NOMO-1 treated with DMSO at 0.1 percent for 48 hours (cell line): ENCODE measurements around the gene LTBP2.

ENCODE experiments used
- DNase-seq: peaks from one replicate; lab custom pipeline; 2025; ENCODE audit not compliant: unreplicated experiment; lab: John Stamatoyannopoulos, UW

The LTBP2 gene

GRCh38 chr14:74573421-74574089 lies 38.5 kb downstream of the LTBP2 start:
- no peak for DNase-seq

DNA sequence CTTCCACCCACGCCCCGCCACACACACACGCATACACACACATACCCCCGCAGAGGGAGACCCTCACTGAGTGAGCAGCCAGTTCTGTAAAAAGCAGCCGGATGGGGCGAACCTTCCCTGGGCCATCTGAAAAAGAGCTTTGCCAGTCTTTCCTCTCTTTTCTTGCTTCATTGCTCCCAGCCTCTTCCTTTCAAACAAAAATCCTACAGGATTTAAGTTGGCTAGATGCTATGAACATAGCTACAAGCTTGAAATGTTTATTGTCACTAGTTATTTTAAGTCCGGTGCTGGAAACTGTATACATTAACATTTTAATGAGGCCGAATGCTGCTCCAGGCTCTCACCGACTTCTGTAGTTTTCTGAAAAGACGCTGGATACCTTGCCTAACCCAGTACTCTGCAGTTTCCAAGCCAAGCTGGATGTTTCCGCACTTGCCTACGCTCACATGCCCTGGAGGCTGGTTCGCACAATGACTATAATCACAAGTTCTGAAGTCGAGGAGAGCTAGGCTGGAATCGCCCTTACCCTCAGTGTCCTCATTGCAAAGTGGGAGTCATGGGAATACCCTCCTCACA lies 39.2 kb downstream of the LTBP2 start:
- no peak for DNase-seq

GRCh38 chr14:74571901-74572725 lies 39.9 kb downstream of the LTBP2 start:
- DNase-seq = peak; percentile 78

GRCh38 chr14:74571441-74571841 lies 40.6 kb downstream of the LTBP2 start:
- DNase-seq = peak; percentile 6

- no peak for DNase-seq
Observed at GRCh38 chr14:74570696-74571095, 41.3 kb downstream of the LTBP2 start.

DNA sequence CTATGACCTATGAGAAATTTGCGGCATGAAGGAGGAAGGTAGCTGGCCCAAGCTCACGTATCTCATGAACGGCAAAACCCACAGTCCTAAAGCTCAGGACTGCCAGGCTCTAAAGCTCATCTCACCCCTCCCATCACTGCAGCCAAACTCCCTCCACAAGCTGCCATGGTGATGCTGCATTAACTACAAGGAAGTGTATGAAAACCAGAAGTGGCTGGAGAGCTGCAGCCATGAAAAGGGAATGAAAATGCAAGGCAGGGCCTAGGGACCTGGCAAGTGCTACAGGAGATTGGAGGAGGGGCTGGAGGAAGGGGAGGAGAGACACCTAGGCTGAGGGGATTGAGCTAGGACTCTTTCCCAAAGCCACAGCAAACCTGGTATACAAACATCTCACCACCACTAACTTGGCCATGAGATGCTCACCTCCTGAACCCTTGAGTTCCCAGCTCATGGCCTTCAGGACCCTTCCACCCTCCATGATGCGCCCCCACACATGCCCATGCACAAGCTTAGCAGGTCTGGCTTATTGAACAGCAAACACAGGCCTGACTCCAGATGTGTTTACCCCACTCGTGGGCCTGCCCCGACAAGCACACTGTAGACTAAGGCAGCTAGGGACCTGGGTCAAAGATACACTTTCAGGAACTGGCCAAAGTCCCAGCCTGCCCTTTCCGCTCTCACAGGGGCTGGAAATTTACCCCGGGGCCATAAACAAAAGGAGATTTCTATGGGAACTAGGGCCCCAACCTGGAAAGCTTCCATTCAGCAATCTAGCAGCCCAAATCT lies 42.0 kb downstream of the LTBP2 start:
- DNase-seq = no peak

DNA sequence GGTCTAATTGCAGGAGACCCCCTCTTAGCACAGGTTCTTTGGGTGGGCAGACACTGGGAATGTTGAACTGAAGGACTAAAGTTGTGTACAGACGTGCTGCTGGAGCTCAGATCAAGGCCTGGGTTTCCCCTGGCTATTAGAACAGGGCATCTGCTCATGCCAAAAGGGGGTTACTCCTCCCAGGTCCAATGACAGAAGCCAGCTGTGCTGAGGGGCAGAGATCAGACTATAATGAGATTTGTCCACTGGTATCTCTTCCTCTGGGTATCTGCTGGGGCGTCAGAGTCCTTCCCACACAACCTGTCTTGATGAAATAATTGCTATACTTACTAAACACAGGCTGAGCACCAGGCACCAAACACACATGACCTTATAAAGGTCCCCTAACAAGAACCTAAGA lies 42.6 kb downstream of the LTBP2 start:
- no peak for DNase-seq

DNA sequence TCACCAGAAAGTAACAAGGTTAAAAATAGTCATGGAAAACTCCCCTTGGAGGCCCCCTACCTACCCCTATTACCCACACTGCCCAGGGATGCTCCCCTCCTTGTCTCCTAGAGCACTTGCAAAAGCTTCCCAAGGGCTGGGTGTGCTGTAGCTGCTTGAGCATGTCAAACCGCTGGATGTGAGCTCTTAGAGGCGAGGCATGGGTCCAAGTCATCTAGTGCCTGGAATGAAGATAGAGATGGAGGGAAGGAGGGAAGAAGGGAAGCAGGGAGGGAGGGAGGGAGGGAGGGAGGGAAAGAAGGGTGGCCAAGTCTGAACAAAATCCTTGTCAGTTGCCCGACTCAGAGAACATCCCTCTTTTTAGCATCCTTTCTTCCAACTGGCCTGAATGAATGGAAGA lies 43.1 kb downstream of the LTBP2 start:
- DNase-seq = no peak

DNA sequence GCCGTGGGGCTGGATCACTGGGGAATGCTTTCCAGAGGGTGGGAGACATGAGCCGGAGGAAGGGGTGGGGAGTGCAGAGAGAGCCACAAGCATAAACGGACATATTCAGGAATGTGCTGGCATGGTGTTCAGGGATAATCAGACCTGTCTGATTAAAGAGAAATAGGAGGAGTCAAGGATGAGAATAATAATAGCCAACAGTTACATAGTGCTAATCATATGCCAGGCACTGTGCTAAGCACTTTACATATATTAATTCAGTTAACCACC lies 43.7 kb downstream of the LTBP2 start:
- DNase-seq = no peak

- no peak for DNase-seq
Observed at GRCh38 chr14:74567646-74568379, 44.2 kb downstream of the LTBP2 start.

DNA sequence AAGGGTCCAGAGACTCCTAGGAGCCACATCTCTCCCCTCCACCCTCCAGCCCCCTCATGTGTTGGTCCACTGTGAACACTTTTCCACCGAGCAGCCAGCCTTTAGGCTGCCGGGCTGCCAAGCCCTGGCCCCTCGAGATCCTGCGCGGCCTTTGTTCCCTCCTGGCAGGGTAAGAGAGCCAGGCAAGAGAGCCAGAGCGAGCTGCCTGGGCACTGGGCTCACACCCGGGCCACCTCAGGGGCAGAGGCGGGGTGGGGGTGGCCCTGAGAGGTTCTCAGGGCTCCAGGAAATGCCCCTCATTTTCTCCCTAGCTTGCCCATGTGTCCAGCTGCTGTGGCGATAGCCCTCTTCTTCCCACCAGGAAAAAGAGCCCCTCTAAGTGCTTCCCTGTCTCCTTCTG lies 44.8 kb downstream of the LTBP2 start:
- no peak for DNase-seq

GRCh38 chr14:74566174-74567141 lies 45.6 kb downstream of the LTBP2 start:
- no peak for DNase-seq

- DNase-seq = no peak
Observed at GRCh38 chr14:74563586-74564159, 48.4 kb downstream of the LTBP2 start.

DNA sequence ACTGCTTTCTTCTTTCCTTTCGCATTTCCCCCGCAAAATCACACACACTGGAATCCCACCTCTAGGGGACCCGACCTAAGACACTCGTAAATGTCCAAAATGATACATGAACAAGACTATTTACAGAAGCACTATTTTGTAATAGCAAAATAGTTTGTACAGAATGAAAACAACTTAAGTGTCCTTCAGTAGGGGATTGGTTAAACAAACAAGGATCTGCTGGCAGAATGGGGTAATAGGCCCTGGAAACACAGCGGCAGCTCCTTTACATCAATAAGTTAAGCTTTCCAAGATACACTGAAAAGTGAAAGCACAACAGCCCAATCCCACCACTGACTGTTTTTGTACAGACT lies 48.8 kb downstream of the LTBP2 start:
- DNase-seq = no peak

DNA sequence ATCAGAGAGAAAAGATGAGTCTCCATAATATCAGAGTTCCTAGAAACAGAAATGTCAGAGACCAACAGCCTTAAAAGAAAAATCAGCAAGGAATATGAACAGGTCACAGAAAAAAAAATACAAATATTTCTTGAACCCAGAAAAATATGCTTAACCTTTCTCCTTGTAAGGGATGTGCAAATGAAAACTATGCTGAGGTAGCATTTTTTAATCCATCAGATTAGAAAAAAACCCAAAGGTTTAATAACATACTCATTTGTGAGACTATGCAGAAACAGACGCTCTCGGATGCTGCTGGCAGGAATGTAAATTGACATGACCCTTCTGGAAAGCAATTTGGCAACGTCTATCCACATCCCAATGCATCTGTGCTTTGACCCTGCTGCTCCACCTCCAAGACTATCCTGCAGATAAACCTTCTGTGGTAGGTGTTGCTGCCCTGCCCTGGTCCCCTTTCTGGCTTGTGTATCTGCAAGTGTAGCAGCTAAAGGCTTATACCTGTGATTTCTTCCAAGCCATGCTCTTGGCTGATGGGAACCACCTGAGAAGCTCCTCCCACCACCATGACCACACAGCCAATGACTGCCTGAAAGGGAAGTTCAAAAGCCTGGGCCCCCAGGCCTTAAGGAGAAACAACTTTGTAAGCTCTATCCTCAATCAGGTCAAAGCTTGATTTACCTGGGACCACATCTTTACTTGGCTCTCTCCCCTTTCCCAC lies 49.4 kb downstream of the LTBP2 start:
- DNase-seq = peak; percentile 14

- DNase-seq = no peak
Observed at GRCh38 chr14:74558655-74559054, 53.4 kb downstream of the LTBP2 start.

DNA sequence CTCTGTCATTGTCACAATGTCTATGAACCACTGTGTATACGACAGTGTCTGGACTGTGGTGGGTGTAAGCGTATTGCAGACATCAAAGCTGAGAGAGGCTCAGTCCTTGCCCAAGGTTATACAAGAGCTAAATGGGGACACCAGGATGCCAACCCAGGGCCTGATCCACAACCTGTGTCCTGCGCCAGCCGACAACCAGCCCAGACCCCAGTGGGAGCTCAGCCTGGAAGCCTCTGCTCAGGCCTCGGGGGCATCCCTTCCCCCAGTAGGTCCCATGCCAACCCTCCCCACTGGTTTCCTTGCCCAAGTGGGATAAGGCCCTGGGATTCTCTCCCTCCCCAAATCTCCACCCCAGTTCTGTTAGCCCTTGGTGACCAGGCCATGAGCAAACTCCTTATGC lies 54.3 kb downstream of the LTBP2 start:
- DNase-seq = no peak

- no peak for DNase-seq
Observed at GRCh38 chr14:74555476-74556050, 56.5 kb downstream of the LTBP2 start.
